ENCODE data around the gene ARID1A.

The ARID1A gene

GRCh38 chr1:26826261-26827105, 130.7 kb downstream of the ARID1A start, which contains the start of gene ZDHHC18:
ZDHHC18 (plus strand) TSS chr1:26826688; CDS start chr1:26826805, 117 bp downstream.
- DNase-seq (ENCODE audit: low read depth in 3 of 3) = peak; percentile 46 to 65 (median 49)

DNA sequence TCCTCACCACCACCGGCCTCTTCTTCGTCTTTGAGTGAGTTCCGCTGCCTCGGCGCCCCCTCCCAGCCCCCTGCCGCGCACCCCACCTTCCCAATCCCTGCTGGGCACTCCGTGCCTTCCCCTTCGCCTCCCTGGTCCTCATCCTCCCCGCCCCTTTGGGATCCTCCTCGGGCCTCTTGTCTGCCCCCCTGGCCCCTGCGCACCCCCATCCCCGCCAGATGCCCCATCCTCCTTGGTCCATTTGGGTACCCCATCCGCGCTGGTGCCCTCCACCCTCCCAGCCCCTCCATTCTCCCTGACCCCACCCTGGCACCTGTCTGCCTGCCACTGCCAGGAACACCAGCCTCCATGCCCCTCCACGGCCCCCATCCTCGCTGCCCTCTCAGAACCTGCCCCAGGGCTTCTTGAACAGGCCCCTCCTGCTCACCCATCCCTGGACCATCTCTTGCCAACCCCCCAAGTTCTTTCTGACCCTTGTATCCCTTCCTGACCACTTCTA, 131.3 kb downstream of the ARID1A start:
- DNase-seq (ENCODE audit: low read depth in 3 of 3) = no peak

- no peak for DNase-seq (ENCODE audit: low read depth in 3 of 3)
Measured at GRCh38 chr1:26827663-26828062, 131.8 kb downstream of the ARID1A start.

DNA sequence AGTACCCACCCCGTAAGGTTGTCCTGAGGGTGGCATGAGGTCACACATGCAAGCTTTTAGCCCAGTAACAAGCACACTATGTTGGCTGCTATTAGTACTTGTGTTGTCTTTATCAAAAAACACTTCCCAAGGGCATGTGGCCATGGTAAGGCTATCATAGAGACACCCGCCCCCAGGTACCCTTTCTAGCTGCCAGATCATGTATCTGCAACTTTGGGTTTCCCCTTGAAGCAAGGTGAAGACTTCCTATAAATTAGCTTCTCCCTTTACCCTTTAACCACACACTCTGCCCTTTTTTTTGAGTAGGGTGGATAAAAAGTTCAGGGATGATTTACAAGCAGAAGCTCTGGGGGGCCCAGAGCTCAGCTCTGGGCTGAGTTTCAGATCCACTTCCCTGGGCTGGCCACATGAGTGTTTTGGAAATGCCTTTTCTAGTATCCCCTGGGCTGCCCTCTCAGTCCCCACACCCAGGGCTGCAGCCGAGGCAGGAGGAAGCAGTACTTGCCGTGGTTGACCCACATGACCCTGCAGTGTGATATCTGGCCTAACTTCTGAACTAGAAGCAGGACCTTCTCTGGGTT, 132.7 kb downstream of the ARID1A start:
- no peak for DNase-seq (ENCODE audit: low read depth in 3 of 3)

GRCh38 chr1:26829184-26829911, 133.5 kb downstream of the ARID1A start:
- no peak for DNase-seq (ENCODE audit: low read depth in 3 of 3)

DNA sequence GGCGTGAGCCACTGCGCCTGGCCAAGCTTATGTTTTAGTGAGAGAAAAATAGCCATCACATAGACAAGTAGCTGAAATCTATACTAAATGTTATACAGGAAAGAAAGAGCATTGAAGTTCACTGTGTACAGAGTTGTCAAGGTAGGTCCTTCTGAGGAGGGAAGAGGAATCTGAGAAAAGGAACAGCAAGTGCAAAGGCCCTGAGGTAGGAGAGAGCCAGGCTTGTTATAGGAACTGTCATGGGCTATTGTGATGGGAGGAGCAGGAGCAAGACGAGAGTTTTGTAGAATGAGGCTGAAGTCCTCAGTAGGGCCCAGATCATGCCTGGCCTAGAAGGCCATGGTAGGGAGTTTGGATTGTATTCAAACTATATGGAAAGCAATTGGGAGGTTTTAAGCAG, 135.2 kb downstream of the ARID1A start:
- no peak for DNase-seq (ENCODE audit: low read depth in 3 of 3)
